Calu3 (cell line): ENCODE measurements around the gene CTSD. TPM values are rescaled to one million over a fixed set of nuclear protein-coding genes. Genes with fewer than 3 reads are reported as not detected.

Experiments used
- BruUV-seq: library from RNA; stranded (reverse); fragments of 400-500 nt; replicated peaks from 2 replicates; lab custom pipeline; 2021; lab: Mats Ljungman, UMichigan
- CTCF ChIA-PET: fragments of 300-600 bp; sonication (Branson Sonifier 250); formaldehyde crosslinking; loops from one replicate; lab custom pipeline; 2022; ENCODE audit warnings: antibody characterized with exemption; lab: Charles Lee
- DNase-seq: peaks from one replicate; pipeline ENCODE4 v3.0.0; 2022
- H3K27ac Mint-ChIP-seq: one replicate; pipeline ENCODE4 v1.8.0; 2022; ENCODE audit warnings: mixed read lengths; ENCODE audit not compliant: unreplicated experiment
- H3K27me3 Mint-ChIP-seq: one replicate; pipeline ENCODE4 v1.8.0; 2022; ENCODE audit warnings: mixed read lengths; ENCODE audit not compliant: unreplicated experiment
- H3K36me3 Mint-ChIP-seq: one replicate; pipeline ENCODE4 v1.8.0; 2022; ENCODE audit warnings: mild to moderate bottlenecking, moderate library complexity, mixed read lengths; ENCODE audit not compliant: insufficient read depth, unreplicated experiment
- H3K4me1 Mint-ChIP-seq: one replicate; pipeline ENCODE4 v1.8.0; 2022; ENCODE audit warnings: mild to moderate bottlenecking, low read depth, mixed read lengths; ENCODE audit not compliant: unreplicated experiment
- H3K4me3 Mint-ChIP-seq: one replicate; pipeline ENCODE4 v1.8.0; 2022; ENCODE audit warnings: mild to moderate bottlenecking, low read depth, moderate library complexity, mixed read lengths; ENCODE audit not compliant: unreplicated experiment
- H3K9me3 Mint-ChIP-seq: one replicate; pipeline ENCODE4 v1.8.0; 2022; ENCODE audit warnings: low read depth, mixed read lengths; ENCODE audit not compliant: unreplicated experiment
- intact Hi-C: fragments of 100-400 bp; cut with micrococcal nuclease; formaldehyde crosslinking; loops from one replicate; pipeline ENCODE4 v1.10.0; 2022; ENCODE audit not compliant: unreplicated experiment
- total RNA-seq: library from RNA; stranded (reverse); gene quantifications from 2 replicates; pipeline ENCODE4 v1.2.3, GENCODE V29; 2022
- TF ChIP-seq, protein P1 (sequence below): fragments of 200-600 bp; IDR thresholded peaks from one replicate; pipeline ENCODE4 v1.8.0; 2022; ENCODE audit warnings: antibody characterized with exemption; ENCODE audit not compliant: unreplicated experiment

CTSD gene
- total RNA-seq, 1 experiment from 2014 or later = 531 TPM

DNA sequence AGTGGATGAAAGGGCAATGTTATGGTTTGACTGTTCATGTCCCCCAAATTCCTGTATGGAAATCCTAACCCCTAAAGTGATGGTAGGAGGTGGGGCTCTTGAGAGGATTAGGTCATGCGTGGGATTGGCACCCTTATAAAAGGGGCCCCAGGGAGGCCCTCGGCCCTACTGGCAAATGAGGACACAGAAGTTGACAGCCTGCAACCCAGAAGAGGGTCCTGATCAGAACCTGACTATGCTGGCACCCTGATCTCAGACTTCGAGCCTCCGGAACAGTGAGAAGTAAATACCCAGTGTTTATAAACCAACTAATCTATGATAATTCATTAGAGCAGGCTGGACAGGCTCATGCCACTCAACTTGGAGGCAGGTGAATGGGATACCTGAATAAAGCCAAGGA lies 22.0 kb downstream of the CTSD start:
- BruUV-seq = no TSS peak
- DNase-seq = no peak
- CTCF ChIA-PET = no interaction called here
- intact Hi-C loops = no loop called here
- Mint-ChIP-seq H3K36me3 (peaks cover 22% of the 10 kb centered on the region), H3K27me3 (no peaks in the 10 kb centered on the region), H3K4me3 (no peak overlapping the region), H3K27ac (no peak overlapping the region), H3K9me3 (peaks cover under 1% of the 10 kb centered on the region), H3K4me1 (no peaks in the 10 kb centered on the region)
- TF ChIP-seq, protein P1, sequence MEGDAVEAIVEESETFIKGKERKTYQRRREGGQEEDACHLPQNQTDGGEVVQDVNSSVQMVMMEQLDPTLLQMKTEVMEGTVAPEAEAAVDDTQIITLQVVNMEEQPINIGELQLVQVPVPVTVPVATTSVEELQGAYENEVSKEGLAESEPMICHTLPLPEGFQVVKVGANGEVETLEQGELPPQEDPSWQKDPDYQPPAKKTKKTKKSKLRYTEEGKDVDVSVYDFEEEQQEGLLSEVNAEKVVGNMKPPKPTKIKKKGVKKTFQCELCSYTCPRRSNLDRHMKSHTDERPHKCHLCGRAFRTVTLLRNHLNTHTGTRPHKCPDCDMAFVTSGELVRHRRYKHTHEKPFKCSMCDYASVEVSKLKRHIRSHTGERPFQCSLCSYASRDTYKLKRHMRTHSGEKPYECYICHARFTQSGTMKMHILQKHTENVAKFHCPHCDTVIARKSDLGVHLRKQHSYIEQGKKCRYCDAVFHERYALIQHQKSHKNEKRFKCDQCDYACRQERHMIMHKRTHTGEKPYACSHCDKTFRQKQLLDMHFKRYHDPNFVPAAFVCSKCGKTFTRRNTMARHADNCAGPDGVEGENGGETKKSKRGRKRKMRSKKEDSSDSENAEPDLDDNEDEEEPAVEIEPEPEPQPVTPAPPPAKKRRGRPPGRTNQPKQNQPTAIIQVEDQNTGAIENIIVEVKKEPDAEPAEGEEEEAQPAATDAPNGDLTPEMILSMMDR = no peak

DNA sequence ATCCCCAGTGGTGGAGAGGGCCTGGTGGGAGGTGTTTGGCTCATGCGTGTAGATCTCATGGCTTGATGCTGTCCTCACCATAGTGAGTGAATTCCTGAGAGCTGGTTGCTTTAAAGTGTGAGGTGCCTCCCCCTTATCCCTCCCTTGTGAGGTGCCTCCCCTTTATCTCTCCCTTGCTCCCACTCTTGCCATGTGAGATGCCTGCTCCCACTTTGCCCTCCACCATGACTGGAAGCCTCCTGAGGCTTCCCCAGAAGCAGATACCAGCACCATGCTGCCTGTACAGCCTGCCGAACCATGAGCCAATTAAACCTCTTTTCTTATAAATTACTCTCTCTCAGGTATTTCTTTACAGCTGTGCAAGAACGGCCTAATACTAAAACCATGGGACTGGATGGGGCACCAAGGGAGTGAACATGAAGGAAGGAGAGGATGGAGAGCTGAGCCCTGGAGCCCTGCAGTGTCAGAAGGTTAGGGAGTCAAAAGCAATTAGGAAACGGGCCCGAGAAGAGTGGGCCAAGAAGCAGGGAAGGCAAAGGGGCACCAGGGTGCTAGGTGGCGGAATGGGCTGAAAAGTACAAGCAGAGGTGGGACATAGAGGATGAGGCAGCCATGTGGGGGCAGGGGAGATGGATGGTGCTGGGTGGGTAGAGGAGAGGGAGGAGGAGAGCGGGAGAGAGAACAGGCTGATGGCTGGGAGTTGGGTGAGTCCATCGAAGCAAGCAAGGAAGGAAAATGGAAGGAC lies 22.8 kb downstream of the CTSD start:
- DNase-seq = no peak
- Mint-ChIP-seq H3K27me3 (no peaks in the 10 kb centered on the region), H3K27ac (no peak overlapping the region), H3K9me3 (peaks cover 8% of the 10 kb centered on the region), H3K36me3 (peaks cover 16% of the 10 kb centered on the region), H3K4me3 (no peak overlapping the region), H3K4me1 (no peaks in the 10 kb centered on the region)
- no TSS peak for BruUV-seq
- intact Hi-C loops = no loop called here
- CTCF ChIA-PET = no interaction called here
- TF ChIP-seq, protein P1 = no peak

DNA sequence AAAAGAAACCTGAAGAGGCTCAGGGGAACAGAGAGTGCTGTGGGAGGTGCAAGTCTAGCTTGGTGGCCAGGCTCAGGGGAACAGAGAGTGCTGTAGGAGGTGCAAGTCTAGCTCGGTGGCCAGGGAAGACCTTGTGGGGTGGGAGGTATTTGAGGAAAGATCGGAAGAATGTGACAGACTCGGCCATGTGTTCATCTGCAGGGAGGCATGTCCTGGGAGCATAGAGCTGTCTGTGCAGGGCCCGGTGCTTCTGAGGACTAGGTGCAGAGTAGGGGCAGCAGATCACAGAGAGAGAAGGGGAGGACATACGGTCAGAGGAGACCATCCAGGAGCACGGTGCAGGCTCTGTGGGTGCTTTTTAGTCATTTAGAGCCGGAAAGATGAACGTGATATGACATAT lies 24.2 kb downstream of the CTSD start:
- CTCF ChIA-PET = no interaction called here
- DNase-seq = no peak
- TF ChIP-seq, protein P1 = no peak
- Mint-ChIP-seq H3K36me3 (peaks cover 12% of the 10 kb centered on the region), H3K4me3 (no peak overlapping the region), H3K27ac (peak overlapping the region; percentile 42), H3K27me3 (peaks cover under 1% of the 10 kb centered on the region), H3K9me3 (peaks cover 8% of the 10 kb centered on the region), H3K4me1 (no peaks in the 10 kb centered on the region)
- no TSS peak for BruUV-seq
- intact Hi-C loops = no loop called here

DNA sequence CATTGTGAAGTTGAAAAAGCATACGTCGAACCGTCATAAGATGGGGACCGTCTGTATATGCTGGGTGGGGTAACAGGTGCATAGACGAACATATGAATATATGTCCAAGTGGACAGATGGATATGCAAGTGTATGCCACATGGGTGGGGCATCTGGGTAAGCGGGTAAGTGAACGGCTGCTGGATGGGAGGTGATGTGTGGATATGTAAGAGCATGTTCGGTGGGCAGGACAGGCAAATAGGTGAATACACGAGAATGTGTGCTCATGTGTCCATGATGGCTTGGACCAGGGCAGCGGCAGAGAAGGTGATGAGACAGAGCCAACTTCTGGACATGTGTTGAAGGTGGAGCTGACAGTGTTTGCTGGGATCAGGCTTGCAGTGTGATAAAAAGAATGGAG lies 25.3 kb downstream of the CTSD start:
- intact Hi-C loops = no loop called here

More for the DNA sequence above, 25.3 kb downstream of the CTSD start:
- no TSS peak for BruUV-seq
- Mint-ChIP-seq H3K36me3 (peaks cover 12% of the 10 kb centered on the region), H3K4me1 (no peaks in the 10 kb centered on the region), H3K27ac (no peak overlapping the region), H3K27me3 (peaks cover 13% of the 10 kb centered on the region), H3K4me3 (no peak overlapping the region), H3K9me3 (peaks cover 8% of the 10 kb centered on the region)
- no peak for DNase-seq
- TF ChIP-seq, protein P1 = no peak
- CTCF ChIA-PET = no interaction called here
